CD14-positive monocyte (primary cell): Measurements from ENCODE around the gene LCNL1. TPM values are rescaled to one million over a fixed set of nuclear protein-coding genes. Genes with fewer than 3 reads are reported as not detected.

Source experiments
- DNase-seq, 3 donors: peaks; one replicate each; pipeline ENCODE4 v3.0.0-alpha.2; 2011 to 2022
- H2AFZ ChIP-seq: 2 replicates; pipeline ENCODE4 v1.6.0; 2012; ENCODE audit warnings: mild to moderate bottlenecking, low read depth, low read length, inconsistent platforms; ENCODE audit not compliant: insufficient read depth, poor library complexity, severe bottlenecking
- H3K27ac ChIP-seq, 2 donors: 1 replicate in 1 of 2; 2 replicates in 1 of 2; pipeline ENCODE4 v1.5.1; 2012 to 2013; ENCODE audit warnings: low read length in 2 of 2, control low read depth in 1 of 2, inconsistent platforms in 1 of 2, low read depth in 1 of 2, mild to moderate bottlenecking in 1 of 2
- H3K27me3 ChIP-seq, 2 donors: one replicate each; pipeline versions ENCODE4 v1.6.0 to v1.6.1; 2011 to 2013; ENCODE audit warnings: low read length in 2 of 2; ENCODE audit not compliant: control insufficient read depth in 2 of 2, insufficient read depth in 2 of 2
- H3K36me3 ChIP-seq, 2 donors: replicated peaks in 1 of 2; 1 replicate in 1 of 2; 2 replicates in 1 of 2; pipeline versions ENCODE4 v1.5.1 to v1.6.1; 2012 to 2013; ENCODE audit warnings: low read length in 2 of 2, control low read depth in 1 of 2, inconsistent platforms in 1 of 2, mild to moderate bottlenecking in 1 of 2; ENCODE audit not compliant: insufficient read depth in 2 of 2, control insufficient read depth in 1 of 2
- H3K4me1 ChIP-seq, 2 donors: 1 replicate in 1 of 2; 2 replicates in 1 of 2; pipeline versions ENCODE4 v1.5.1 to v1.6.1; 2012 to 2013; ENCODE audit warnings: low read length in 2 of 2, control low read depth in 1 of 2, inconsistent platforms in 1 of 2, mild to moderate bottlenecking in 1 of 2, moderate library complexity in 1 of 2; ENCODE audit not compliant: insufficient read depth in 2 of 2, control insufficient read depth in 1 of 2
- H3K4me2 ChIP-seq: replicated peaks from 2 replicates; pipeline ENCODE3; 2012; ENCODE audit warnings: low read length, moderate library complexity, mild to moderate bottlenecking; ENCODE audit not compliant: poor library complexity, severe bottlenecking; ENCODE audit errors: extremely low read depth
- H3K4me3 ChIP-seq, 3 experiments: fragments of 200-600 bp in 1 of 3; sonication (generic) in 1 of 3; replicated peaks in 1 of 3; 1 replicate in 2 of 3; 2 replicates in 1 of 3; pipeline ENCODE4 v1.5.1; 2011 to 2013; ENCODE audit warnings: low read length in 3 of 3, mild to moderate bottlenecking in 3 of 3, control low read depth in 2 of 3, low read depth in 2 of 3, inconsistent platforms in 1 of 3, moderate library complexity in 1 of 3
- H3K79me2 ChIP-seq: 2 replicates; pipeline ENCODE4 v1.6.0; 2012; ENCODE audit warnings: mild to moderate bottlenecking, control low read depth, inconsistent platforms, low read length, moderate library complexity; ENCODE audit not compliant: insufficient read depth
- H3K9ac ChIP-seq: 2 replicates; pipeline ENCODE4 v1.6.0; 2017; ENCODE audit warnings: low read length, mild to moderate bottlenecking; ENCODE audit not compliant: insufficient read depth, poor library complexity, severe bottlenecking
- H3K9me3 ChIP-seq, 2 donors: replicated peaks in 1 of 2; 1 replicate in 1 of 2; 2 replicates in 1 of 2; pipeline versions ENCODE4 v1.5.1 to v1.6.1; 2012 to 2013; ENCODE audit warnings: low read length in 2 of 2, control low read depth in 1 of 2; ENCODE audit not compliant: control insufficient read depth in 1 of 2, insufficient read depth in 1 of 2
- H4K20me1 ChIP-seq: 2 replicates; pipeline ENCODE4 v1.6.0; 2012; ENCODE audit warnings: mild to moderate bottlenecking, low read length, control low read depth, moderate library complexity; ENCODE audit not compliant: insufficient read depth
- H3K27ac Mint-ChIP-seq, 7 donors: one replicate each; pipeline ENCODE4 v1.8.0; 2020; ENCODE audit warnings: mild to moderate bottlenecking in 7 of 7, mixed read lengths in 7 of 7, moderate library complexity in 6 of 7, inconsistent platforms in 2 of 7
- H3K27me3 Mint-ChIP-seq, 3 donors: one replicate each; pipeline ENCODE4 v1.8.0; 2021 to 2022; ENCODE audit warnings: low read depth in 3 of 3, mild to moderate bottlenecking in 3 of 3, mixed read lengths in 3 of 3, moderate library complexity in 3 of 3, inconsistent platforms in 1 of 3
- H3K36me3 Mint-ChIP-seq, 2 donors: one replicate each; pipeline ENCODE4 v1.8.0; 2020; ENCODE audit warnings: mixed read lengths in 2 of 2, inconsistent platforms in 1 of 2, mild to moderate bottlenecking in 1 of 2
- H3K4me1 Mint-ChIP-seq: one replicate; pipeline ENCODE4 v1.8.0; 2020; ENCODE audit warnings: mild to moderate bottlenecking, mixed read lengths
- H3K4me3 Mint-ChIP-seq, 2 donors: one replicate each; pipeline ENCODE4 v1.8.0; 2020; ENCODE audit warnings: mild to moderate bottlenecking in 2 of 2, mixed read lengths in 2 of 2, moderate library complexity in 1 of 2
- H3K9me3 Mint-ChIP-seq, 7 donors: one replicate each; pipeline ENCODE4 v1.8.0; 2020 to 2022; ENCODE audit warnings: mixed read lengths in 7 of 7, mild to moderate bottlenecking in 6 of 7, moderate library complexity in 6 of 7, inconsistent platforms in 2 of 7
- WGBS: methylation state at CpG from one replicate; pipeline ENCODE4 v1.1.5; 2013; ENCODE audit warnings: missing lambda C conversion rate; ENCODE audit not compliant: insufficient coverage; 5-methylcytosine and 5-hydroxymethylcytosine counted together
- intact Hi-C, 2 donors: fragments of 100-400 bp; cut with micrococcal nuclease; formaldehyde crosslinking; loops; one replicate each; pipeline versions ENCODE4 v1.15.0 to v1.15.1; 2023
- polyA plus RNA-seq, 3 donors: library from polyadenylated mRNA; depleted of rRNA in 1 of 3; unstranded in 2 of 3; stranded (reverse) in 1 of 3; fragments of 300-500 nt in 2 of 3; fragments of >200 nt in 1 of 3; fragmentation: Illumina TruSeq in 2 of 3; gene quantifications; 1 replicate in 2 of 3; 2 replicates in 1 of 3; pipeline ENCODE4 v1.2.3, GENCODE V29; 2012 to 2021
- TF ChIP-seq, protein P1 (sequence below): fragments of 200-600 bp; IDR thresholded peaks from one replicate; pipeline ENCODE4 v1.8.0; 2022; ENCODE audit warnings: antibody characterized with exemption, mild to moderate bottlenecking

The LCNL1 gene
- polyA plus RNA-seq, 3 donors, result 0.04 TPM; not detected in 2

DNA sequence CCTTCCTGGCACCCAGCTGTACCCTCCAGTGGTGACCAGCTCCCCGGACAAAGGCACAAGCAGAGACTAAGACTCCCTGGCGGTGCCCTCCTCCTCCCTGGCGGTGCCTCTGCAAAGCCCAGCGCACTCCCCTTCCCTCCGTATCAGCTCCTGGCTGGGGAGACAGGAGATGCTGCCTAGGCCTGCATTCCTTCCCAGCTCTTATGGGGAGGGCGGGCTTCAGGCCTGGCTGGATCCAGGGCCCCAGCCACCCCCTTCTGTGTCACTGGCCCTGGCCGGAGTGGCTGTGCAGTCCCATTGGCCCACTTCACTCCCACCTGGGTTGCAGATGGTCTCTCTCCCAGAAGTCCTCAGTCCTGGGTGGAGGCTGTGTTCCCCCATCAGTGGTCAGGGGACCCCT, 24.3 kb upstream of the LCNL1 start:
- DNase-seq, result no peak
- Mint-ChIP-seq H3K4me3 (no peak overlapping the region), H3K27ac (no peak overlapping the region), H3K36me3 (no peaks in the 10 kb centered on the region), H3K9me3 (peaks cover 0 to 5% (median 3%) of the 10 kb centered on the region in 7 donors), H3K4me1 (no peaks in the 10 kb centered on the region), H3K27me3 (peaks cover 0 to 8% (median 2%) of the 10 kb centered on the region in 3 donors)
- Histone ChIP-seq H4K20me1 (no peaks in the 10 kb centered on the region), H3K4me2 (no peak overlapping the region), H2AFZ (no peak overlapping the region), H3K4me3 (no peak overlapping the region), H3K27me3 (no peaks in the 10 kb centered on the region), H3K4me1 (no peaks in the 10 kb centered on the region), H3K9me3 (no peaks in the 10 kb centered on the region), H3K79me2 (no peaks in the 10 kb centered on the region), H3K36me3 (no peaks in the 10 kb centered on the region), H3K27ac (no peak overlapping the region), H3K9ac (no peak overlapping the region)
- intact Hi-C loops, result no loop called here
- 95% methylated on average over 7 of the region's 7 CpGs for WGBS
- TF ChIP-seq, protein P1, sequence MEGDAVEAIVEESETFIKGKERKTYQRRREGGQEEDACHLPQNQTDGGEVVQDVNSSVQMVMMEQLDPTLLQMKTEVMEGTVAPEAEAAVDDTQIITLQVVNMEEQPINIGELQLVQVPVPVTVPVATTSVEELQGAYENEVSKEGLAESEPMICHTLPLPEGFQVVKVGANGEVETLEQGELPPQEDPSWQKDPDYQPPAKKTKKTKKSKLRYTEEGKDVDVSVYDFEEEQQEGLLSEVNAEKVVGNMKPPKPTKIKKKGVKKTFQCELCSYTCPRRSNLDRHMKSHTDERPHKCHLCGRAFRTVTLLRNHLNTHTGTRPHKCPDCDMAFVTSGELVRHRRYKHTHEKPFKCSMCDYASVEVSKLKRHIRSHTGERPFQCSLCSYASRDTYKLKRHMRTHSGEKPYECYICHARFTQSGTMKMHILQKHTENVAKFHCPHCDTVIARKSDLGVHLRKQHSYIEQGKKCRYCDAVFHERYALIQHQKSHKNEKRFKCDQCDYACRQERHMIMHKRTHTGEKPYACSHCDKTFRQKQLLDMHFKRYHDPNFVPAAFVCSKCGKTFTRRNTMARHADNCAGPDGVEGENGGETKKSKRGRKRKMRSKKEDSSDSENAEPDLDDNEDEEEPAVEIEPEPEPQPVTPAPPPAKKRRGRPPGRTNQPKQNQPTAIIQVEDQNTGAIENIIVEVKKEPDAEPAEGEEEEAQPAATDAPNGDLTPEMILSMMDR, result no peak

DNA sequence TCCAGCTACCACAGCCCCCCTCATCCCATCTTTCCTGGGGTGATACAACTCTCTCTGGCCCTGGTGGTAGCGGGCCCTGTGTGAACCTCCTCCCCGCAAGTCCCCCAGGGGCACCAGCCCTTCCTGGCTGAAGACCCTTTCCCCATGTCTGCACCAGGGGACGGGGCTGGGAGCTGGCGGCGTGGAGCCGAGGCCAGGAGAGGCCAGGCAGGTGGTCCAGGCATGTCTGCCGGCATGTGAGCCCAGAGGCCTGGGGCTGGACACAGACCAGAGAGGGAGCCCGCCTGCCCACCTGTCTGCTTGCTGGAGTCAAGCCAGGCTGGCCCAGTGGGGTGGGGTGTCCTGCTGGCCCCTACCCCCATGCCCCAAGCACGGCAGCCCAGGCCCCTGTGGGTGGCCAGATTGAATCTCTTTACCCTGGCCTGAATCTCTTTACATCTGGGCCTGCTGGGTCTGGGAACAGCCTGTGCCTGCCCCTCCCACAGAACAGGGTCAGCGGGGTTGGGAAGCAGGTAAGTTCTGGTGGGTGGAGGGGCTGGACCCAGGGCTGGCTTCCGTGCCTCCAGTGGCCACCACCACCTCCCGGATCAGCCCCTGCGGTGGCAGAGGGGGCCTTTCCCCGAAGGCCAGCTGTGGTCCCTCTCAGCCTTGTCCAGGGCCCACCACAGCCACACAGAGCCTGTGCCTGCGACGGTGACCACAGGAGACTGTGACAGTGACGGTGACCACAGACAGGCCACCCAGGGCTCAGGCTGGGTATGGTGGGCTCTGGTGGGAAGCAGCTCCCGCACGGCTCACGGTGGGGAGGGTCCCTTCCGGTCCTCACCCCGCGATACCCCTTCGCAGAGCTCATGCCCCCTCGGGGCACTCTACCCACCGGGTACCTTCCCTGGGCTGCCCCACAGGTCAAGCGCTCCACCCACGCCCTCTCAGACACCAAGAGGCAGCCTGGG, 23.6 kb upstream of the LCNL1 start:
- no peaks in the 10 kb centered on the region for H3K36me3 Mint-ChIP-seq
- no peak for DNase-seq
- Histone ChIP-seq H3K27me3 (no peaks in the 10 kb centered on the region), H2AFZ (no peak overlapping the region), H3K9me3 (no peaks in the 10 kb centered on the region), H3K4me3 (no peak overlapping the region), H3K27ac (no peak overlapping the region), H3K79me2 (no peaks in the 10 kb centered on the region), H3K9ac (no peak overlapping the region), H3K4me2 (no peak overlapping the region), H3K4me1 (peaks cover 0 to 1% of the 10 kb centered on the region in 2 donors), H3K36me3 (no peaks in the 10 kb centered on the region), H4K20me1 (no peaks in the 10 kb centered on the region)
- H3K4me1 Mint-ChIP-seq, result peaks cover under 1% of the 10 kb centered on the region
- no peak overlapping the region for H3K27ac Mint-ChIP-seq
- 90% methylated on average over 18 of the region's 28 CpGs for WGBS
- TF ChIP-seq, protein P1, result no peak
- H3K9me3 Mint-ChIP-seq, result peaks cover 0 to 5% (median 3%) of the 10 kb centered on the region in 7 donors
- H3K27me3 Mint-ChIP-seq, result peaks cover 0 to 8% (median 2%) of the 10 kb centered on the region in 3 donors
- intact Hi-C loops, result no loop called here
- no peak overlapping the region for H3K4me3 Mint-ChIP-seq
